GM18499 (cell line): Measurements from ENCODE around the gene NFKBIE.
A peak's percentile ranks its signal among the peaks of the same experiment; 100 is the strongest.
"Not testable (repeated sequence)": the region's sequence is repeated elsewhere in the genome, so short reads cannot be mapped to it uniquely, and the experiment has no call there.

Experiments
- ATAC-seq: cut with Tn5 transposase; IDR thresholded peaks from one replicate; pipeline ENCODE4 v1.9.1; 2021; ENCODE audit warnings: moderate number of reproducible peaks; ENCODE audit not compliant: insufficient read depth, unreplicated experiment

The NFKBIE gene

DNA sequence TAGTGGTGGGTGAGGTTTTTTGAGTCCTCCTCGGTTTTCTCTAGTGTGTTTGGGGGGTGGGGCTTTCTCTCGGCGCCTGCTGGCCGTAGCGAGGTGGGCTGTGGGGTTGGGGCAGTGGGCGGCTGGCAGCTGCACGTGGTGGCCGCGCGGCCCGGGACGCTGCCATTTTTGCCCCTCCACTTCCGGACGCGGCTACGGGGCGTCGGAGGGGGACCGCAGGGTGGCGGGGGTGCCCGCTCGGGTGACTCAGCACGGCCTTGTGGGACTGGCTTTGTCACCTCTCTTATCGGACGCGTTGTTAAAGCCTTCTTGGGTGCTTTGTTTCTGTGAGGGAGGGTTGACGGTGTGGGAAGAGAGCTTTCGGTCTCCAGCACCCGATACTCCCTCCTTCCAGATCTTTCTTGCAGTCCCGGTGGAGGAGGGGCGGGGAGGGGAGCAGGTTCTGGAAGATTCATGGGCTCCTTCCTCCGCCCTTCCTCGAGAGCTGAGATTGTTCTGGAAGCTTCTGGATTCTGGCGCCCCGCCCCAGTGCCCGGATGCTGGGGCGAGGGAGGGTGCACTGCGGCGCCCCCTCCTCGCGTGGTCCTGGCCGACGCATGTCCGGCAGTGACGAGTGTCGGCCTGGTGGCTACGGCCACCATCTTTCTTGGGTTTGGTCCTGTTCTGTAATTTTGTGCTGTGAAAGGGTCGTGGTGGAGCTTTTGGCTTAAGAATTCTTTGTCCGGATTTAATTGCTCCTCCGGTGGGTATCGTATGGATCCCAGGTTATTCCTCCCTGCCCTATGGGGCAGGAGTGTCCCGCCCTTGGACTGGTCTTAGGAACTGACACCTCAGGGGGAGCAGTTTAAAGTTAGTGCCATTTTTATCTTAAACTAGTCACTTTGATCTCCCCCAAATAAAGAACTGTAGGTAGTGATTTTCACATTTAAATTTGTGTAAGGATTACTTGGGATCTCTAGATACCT is 17.7 kb downstream of the NFKBIE start:
- no peak for ATAC-seq

DNA sequence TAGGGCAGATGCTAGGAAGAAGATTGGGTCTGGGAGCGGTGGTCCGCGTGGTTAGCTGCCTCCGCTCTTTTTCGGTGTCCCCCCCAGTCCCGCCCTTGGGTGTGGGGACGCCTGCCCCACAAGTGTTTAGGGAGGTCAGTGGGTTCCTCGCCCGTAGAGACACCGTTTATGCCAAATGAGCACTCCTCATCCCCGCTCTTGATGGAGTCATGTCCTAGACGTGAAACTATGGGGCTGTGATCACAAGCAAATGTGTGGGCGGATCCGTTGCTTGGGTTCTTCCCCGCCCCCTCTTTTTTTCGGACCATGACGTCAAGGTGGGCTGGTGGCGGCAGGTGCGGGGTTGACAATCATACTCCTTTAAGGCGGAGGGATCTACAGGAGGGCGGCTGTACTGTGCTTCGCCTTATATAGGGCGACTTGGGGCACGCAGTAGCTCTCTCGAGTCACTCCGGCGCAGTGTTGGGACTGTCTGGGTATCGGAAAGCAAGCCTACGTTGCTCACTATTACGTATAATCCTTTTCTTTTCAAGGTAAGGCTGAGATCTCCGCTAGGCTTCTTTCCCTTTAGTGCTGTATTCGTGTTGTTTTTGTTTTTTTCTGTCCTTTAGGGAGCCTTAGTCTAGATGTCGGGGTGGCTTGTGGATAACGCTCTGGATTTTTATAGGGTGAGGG is 18.6 kb downstream of the NFKBIE start, which contains the start of gene HSP90AB1:
HSP90AB1 (plus strand) TSS at position 439 of the 675 bp plus-strand sequence. CDS start 1,529 bp downstream, outside the sequence.
- ATAC-seq: peak; percentile 43

DNA sequence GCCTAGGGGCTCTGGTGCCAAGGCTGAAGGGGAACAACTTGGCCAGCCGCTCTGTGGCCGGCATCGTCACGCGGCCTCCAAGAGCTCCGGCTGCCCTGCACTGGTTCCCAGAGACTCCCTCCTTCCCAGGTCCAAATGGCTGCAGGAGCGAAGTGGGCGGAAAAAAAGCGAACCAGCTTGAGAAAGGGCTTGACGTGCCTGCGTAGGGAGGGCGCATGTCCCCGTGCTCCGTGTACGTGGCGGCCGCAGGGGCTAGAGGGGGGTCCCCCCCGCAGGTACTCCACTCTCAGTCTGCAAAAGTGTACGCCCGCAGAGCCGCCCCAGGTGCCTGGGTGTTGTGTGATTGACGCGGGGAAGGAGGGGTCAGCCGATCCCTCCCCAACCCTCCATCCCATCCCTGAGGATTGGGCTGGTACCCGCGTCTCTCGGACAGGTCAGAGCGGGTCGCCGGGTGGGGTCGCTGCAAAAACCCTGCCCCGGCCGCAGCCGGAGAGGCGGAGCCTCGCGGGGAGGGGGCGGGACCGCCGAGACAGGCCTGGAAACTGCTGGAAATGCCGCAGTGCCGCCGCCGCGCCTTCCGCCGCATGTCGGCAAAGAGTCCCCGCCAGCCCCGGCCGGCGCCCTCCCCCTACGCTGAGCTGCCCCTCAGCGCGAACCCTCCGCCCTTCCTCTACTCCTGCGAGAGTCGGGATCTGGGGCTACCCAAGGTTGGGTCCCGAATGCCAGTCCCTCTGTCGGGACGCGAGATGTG is 19.3 kb downstream of the NFKBIE start:
- peak; percentile 26 for ATAC-seq

DNA sequence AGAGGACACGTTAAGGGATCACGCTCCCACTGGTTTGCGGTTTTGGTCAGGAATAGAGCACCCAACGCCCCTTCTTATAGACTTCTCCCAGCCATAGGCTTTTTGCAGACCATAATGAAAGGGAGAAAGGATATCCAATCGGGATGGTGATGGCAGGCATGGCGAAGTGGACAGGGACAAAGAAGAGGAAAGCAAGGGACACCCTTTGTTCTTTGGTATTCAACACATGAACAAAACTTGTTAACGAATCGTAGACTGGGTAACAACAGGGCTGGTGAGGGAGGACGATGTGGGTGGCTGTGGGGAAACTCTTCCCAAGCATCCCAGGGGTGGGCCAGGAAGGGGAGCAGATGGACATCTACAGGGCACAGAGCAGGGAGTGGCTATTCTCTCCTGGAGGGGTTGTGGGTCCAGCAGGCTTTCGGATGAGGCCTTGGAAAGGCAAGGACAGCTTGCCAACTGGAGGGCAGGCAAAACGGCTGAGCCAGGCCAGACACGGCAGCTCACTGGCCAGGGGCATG is 19.9 kb downstream of the NFKBIE start:
- ATAC-seq: no peak

DNA sequence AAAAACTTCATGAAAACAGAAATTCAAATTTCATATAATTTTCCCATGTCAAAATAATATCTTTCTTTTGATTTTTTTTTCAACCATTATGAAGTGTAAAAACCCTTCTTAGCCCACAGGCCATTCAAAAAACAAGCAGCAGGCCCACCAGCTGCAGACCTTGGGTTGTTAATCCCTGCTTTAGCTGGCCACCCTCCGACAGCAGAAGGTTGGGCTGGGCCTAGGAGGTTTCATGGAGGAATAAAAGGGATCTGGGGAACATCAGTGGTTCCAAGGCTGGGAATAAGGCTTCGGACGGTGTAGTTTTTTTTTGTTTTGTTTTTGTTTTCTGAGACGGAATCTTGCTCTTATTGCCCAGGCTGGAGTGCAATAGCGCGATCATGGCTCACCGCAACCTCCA is 22.0 kb downstream of the NFKBIE start:
- ATAC-seq: no peak

DNA sequence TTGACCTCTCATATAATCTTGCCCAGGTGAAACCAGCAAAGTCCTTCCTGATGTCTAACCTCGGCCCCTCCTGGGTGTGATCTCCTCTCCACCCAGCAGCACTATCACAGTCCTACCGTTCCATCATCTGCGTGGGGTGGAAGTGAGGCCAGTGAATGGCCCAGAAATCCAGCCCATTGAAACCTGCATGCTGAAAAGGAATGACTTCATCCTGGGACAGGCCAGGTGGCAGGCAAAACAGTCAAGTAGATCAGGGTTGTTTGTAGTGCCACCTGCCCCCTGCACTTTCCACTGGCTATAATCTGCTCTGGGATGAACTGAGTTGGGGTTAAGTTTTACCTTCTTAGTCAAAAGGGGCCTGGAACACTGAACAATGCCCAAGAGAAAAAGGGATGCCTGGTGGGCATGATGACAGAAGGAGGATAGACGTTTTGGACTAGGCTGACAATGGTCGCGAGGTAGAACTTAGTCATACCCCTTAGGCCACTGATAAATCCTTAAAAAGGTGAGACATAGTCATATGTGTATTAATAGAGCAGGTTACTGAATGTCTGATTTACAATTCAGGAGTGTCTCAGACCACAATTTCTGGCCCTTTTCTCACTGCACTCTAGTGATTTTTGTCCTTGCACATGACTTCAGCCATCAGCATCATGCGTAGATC is 26.5 kb downstream of the NFKBIE start:
- ATAC-seq: no peak

DNA sequence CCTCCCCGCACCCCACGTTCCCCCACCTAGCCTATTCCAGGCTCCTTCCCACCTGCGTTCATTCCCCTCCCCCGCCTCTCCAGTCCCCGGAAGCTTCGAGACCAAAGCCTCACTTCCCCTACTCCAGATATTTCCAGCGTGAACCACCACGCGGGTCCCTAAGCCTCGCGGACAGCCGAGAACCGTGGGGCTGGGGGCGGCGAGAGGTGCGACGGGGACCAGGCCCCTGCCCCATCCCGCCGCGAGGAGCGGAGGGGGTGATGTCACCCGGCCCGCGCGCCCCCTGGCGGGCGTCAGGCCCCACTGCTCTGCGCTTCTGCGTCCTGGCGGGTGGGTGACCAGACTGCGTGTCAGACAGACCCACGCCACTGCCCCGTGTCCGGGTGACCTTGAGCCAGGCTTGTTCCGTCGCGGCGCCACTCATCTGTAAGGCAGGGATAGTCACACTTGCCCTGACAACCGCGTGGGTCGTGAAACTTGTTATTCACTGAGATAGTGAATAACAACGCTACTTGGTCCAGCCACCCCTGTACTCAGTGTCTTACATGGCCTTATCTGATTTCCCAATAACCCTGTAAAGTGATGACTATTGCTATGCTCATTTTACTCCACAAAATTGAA is 27.4 kb downstream of the NFKBIE start:
- ATAC-seq: no peak

DNA sequence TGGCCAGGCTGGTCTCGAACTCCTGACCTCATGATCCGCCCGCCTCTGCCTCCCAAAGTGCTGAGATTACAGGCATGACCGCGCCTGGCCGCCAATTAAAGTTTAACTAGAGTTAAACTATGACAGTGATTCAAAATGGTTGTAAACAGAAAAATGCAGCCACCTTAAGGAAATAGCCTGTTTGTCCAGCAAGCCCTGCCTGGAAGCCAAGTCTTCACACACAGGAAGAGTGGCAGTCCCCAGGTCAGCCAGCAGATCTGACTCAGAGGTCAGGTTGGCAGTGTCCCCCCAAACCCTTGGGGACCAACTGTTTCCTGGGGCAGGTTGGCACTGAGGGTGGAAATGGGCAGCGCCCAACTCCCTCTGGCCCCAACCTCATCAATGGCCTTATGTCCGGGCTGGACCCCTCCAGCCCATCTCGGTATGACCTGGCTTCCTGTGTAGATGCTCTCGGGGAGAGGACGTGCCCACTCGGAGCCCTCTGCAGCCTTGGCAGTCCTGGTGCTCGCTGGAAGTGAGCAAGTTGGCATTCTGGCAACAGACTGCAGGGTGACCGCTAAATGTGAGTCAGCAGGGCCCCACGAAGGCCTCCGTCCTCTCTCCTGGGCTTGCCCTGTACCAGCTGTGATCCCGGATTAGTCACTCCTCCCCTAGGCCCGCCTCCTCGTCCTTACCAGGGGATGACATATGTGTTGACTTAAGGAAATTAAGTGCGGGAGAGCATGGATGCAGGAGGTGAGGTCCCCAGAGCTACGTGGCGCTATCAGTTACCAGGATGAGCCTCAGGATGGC is 28.1 kb downstream of the NFKBIE start:
- no peak for ATAC-seq

DNA sequence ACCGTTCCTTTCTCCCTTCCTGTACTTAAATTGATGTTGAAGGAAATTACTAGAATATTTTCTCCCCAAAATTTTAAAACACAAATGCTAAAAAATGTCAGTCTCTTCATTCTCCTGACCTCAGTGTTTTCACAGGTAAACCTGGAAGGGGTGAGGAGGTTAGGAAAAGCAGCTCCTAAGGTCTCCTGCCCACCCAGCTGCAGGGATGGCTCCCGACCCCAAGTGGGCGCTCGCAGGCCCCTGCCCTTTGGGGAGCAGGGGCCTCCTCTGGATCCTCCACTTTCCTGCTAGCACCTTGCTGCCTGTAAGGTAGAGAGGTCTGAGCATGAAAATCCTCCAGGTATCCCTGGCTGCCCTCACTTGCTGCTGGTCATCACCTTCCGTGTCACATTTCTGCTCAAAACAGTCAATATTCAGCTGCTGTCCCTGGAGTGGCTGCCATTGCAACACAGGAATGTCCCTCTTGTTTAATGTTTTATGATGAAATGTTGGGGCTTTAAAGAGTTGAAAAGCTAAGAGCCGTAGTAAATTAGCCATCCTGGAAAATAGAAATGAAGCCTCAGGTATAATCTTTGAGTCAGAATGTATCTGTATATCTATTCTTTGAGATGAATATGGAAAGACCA is 29.3 kb downstream of the NFKBIE start:
- no peak for ATAC-seq

DNA sequence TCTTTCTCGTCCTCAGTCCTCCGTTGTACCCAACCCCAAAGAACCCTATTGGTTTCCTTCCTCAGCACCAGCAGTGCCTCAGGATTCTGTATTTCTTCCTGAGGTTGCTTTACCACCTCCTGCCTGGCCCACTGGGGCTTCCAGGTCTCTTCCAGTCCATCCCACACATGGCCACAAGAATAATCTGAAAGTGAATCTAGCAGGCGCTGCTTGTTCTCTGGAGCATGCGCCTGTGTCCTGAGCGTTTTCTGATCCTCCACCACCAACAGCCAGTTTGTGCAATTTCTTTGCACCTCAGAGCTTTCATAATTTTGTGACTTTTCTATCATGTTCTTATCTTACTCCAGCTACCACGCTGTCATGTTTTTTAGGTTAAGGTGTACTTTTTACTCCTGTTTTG is 30.1 kb downstream of the NFKBIE start:
- ATAC-seq: no peak

DNA sequence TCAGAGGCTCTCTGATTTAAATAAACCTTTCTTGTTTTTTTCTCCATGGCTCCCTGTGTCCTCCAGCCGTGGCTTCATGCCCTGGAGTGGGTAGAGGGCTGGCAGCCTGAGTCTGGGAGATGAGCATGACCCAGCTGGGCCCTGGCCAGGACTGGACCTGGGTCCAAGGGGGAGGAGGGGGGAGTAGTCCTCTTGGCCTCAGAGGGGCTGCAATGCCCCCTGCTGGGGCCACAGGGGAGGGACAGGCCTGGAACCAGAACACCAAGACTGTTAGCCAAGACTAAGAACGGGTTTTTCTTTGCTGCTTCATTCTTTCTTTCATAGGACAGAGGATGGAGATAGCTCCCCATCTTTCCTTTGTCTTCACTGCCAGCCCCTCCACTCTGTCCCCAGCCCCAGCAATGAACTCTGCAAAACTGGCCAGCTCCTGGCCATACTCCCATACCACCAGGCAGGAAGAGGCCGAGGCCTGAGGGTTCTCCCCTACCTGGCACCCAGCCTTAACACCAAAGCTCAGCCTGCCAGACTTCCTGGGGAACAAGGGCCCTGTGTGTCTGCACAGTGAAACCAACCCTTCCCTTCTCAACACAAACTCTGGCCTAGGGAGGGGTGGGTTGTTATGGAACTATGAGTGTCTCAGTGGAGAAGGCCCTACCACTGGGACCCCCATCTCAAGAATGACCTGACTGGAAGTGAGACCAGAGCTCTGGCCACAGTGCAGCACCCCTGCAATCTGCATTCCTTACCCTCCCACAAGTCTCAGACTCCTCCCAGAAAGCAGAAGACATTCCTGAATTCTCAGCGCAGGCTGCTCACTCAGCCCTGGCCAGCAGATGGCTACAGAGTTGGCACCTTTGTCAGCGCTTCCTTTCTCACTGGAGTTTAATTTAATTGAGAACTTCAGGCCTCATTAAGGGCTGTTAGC is 31.0 kb downstream of the NFKBIE start:
- ATAC-seq: no peak

DNA sequence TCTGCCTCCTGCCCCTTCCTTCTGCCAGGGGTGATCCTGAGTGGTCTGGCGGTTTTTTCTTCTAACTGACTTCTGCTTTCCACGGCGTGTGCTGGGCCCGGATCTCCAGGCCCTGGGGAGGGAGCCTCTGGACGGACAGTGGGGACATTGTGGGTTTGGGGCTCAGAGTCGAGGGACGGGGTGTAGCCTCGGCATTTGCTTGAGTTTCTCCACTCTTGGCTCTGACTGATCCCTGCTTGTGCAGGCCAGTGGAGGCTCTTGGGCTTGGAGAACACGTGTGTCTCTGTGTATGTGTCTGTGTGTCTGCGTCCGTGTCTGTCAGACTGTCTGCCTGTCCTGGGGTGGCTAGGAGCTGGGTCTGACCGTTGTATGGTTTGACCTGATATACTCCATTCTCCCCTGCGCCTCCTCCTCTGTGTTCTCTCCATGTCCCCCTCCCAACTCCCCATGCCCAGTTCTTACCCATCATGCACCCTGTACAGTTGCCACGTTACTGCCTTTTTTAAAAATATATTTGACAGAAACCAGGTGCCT is 31.7 kb downstream of the NFKBIE start:
- no peak for ATAC-seq

DNA sequence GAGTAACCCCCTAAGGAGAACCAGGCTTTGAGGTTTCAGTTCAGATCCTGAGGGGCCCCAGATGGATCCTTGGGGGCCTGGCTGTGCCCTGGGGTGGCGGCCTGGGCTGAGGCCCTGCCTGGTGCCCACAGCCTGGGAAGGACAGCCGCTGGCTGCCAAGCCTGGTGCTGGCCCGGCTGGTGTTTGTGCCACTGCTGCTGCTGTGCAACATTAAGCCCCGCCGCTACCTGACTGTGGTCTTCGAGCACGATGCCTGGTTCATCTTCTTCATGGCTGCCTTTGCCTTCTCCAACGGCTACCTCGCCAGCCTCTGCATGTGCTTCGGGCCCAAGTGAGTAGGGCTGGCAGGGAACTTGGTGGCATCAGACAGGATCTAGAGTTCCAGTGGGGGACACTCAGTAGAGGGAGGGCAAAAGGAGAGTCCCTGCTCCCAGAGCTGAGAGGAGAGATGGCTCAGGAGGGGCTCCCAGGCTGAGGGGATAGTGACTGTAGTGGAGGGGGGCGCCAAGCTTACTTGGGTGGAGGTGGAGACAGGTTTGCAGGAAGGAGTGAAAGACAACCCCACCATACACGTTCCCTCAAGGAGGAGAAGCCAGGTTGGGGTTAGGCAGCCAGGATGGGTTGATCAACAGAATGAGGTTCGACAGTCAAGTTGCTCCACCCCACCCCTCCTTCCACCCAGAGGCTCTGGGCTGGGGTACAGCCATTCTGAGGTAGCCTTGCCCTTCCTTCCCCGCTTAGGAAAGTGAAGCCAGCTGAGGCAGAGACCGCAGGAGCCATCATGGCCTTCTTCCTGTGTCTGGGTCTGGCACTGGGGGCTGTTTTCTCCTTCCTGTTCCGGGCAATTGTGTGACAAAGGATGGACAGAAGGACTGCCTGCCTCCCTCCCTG is 32.4 kb downstream of the NFKBIE start:
- ATAC-seq: no peak

DNA sequence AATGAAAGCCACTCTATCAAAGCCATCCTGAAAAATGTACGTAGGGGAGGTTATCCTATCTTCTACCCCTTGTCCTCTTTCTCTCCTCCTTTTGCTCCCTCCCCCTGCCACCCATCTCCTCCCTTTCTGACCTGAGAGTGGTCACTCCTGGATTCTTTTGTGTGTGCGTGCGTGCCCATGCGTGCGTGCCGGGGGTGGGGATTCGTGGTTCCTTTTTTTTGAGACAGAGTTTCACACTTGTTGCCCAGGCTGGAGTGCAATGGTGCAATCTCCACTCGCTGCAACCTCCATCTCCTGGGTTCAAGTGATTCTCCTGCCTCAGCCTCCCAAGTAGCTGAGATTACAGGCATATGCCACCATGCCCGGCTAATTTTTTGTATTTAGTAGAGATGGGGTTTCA is 33.9 kb downstream of the NFKBIE start:
- not testable (repeated sequence) for ATAC-seq

DNA sequence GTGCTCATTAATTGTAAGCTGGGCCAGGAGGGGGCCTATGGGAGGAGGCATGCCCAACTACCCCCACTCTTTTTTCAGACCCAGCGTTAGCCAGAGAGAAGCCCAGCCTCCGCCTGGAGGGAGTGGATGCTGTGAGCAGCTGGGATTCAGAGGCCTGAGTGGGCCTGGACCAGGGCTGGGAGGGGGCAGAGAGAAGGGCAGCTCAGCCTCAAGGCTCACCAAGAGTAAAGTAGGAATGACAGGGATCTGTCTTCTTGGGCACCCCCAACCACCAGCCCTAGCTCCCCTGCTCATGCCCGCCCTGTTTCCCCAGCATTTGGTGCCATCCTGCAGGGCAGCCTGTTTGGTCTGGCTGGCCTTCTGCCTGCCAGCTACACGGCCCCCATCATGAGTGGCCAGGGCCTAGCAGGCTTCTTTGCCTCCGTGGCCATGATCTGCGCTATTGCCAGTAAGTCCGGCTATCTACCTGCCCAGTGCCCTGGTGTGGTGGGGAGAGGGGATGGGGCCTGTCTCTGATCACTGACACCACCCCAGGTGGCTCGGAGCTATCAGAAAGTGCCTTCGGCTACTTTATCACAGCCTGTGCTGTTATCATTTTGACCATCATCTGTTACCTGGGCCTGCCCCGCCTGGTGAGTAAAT is 35.2 kb downstream of the NFKBIE start:
- ATAC-seq: no peak
